Endodermal cell (in vitro differentiated cells): ENCODE measurements around the gene SYT8. TPM values are rescaled to one million over a fixed set of nuclear protein-coding genes. Genes with fewer than 3 reads are reported as not detected.

Experiments
- DNase-seq: peaks from one replicate; pipeline ENCODE4 v3.0.0-alpha.2; 2017
- H3K27ac ChIP-seq: 2 replicates; pipeline ENCODE4 v1.5.1; 2013; ENCODE audit warnings: mild to moderate bottlenecking, low read depth, low read length, moderate library complexity
- H3K27me3 ChIP-seq: 2 replicates; pipeline ENCODE4 v1.6.1; 2013; ENCODE audit warnings: mild to moderate bottlenecking, low read length, moderate library complexity; ENCODE audit not compliant: insufficient read depth, control insufficient read depth, poor library complexity, severe bottlenecking
- H3K36me3 ChIP-seq: 2 replicates; pipeline ENCODE4 v1.7.0; 2013; ENCODE audit warnings: mild to moderate bottlenecking, low read length, moderate library complexity; ENCODE audit not compliant: control insufficient read depth, insufficient read depth
- H3K4me1 ChIP-seq: one replicate; pipeline ENCODE4 v1.7.0; 2013; ENCODE audit warnings: low read length; ENCODE audit not compliant: control insufficient read depth, insufficient read depth
- H3K4me3 ChIP-seq: 2 replicates; pipeline ENCODE4 v1.5.1; 2013; ENCODE audit warnings: mild to moderate bottlenecking, low read length, moderate library complexity
- H3K9ac ChIP-seq: 2 replicates; pipeline ENCODE4 v1.6.1; 2013; ENCODE audit warnings: mild to moderate bottlenecking, low read length, moderate library complexity; ENCODE audit not compliant: poor library complexity, severe bottlenecking; ENCODE audit errors: extremely low read depth
- H3K9me3 ChIP-seq: 2 replicates; pipeline ENCODE4 v1.6.1; 2013; ENCODE audit warnings: mild to moderate bottlenecking, low read length, moderate library complexity; ENCODE audit not compliant: control insufficient read depth
- H3K27ac Mint-ChIP-seq: 2 replicates; pipeline ENCODE4 v1.8.0; 2020; ENCODE audit warnings: mixed read lengths
- H3K27me3 Mint-ChIP-seq: 2 replicates; pipeline ENCODE4 v1.8.0; 2021; ENCODE audit warnings: mild to moderate bottlenecking, mixed read lengths; ENCODE audit not compliant: insufficient read depth
- H3K36me3 Mint-ChIP-seq: 2 replicates; pipeline ENCODE4 v1.8.0; 2020; ENCODE audit warnings: low read depth, mixed read lengths
- H3K4me1 Mint-ChIP-seq: 2 replicates; pipeline ENCODE4 v1.8.0; 2020; ENCODE audit warnings: mixed read lengths
- H3K4me3 Mint-ChIP-seq: 2 replicates; pipeline ENCODE4 v1.8.0; 2020; ENCODE audit warnings: mild to moderate bottlenecking, moderate library complexity, mixed read lengths
- H3K9me3 Mint-ChIP-seq: 2 replicates; pipeline ENCODE4 v1.8.0; 2020; ENCODE audit warnings: mild to moderate bottlenecking, mixed read lengths
- WGBS, 2 experiments: methylation state at CpG; one replicate each; pipeline versions ENCODE4 v1.1.5 to v1.1.7; 2013; ENCODE audit warnings: missing lambda C conversion rate in 2 of 2, mixed read lengths in 1 of 2; ENCODE audit not compliant: insufficient coverage in 1 of 2, insufficient read length in 1 of 2; 5-methylcytosine and 5-hydroxymethylcytosine counted together
- total RNA-seq, 2 donors: library from RNA; stranded (reverse); fragmentation: NEBNext Ultra II Directional in 1 of 2; extraction: Animal tissue kit (Norgen Biotek cat#: 25700) in 1 of 2; gene quantifications; 2 replicates in 1 of 2; 3 replicates in 1 of 2; pipeline ENCODE4 v1.2.1, GENCODE V29; 2021
- TF ChIP-seq, protein P1 (sequence below): fragments of 200-600 bp; sonication (generic); conservative IDR thresholded peaks from 2 replicates; pipeline ENCODE4 v1.5.0; 2021; ENCODE audit warnings: antibody characterized with exemption, mild to moderate bottlenecking

SYT8 gene
- total RNA-seq, 2 donors from 2014 or later = not detected

DNA sequence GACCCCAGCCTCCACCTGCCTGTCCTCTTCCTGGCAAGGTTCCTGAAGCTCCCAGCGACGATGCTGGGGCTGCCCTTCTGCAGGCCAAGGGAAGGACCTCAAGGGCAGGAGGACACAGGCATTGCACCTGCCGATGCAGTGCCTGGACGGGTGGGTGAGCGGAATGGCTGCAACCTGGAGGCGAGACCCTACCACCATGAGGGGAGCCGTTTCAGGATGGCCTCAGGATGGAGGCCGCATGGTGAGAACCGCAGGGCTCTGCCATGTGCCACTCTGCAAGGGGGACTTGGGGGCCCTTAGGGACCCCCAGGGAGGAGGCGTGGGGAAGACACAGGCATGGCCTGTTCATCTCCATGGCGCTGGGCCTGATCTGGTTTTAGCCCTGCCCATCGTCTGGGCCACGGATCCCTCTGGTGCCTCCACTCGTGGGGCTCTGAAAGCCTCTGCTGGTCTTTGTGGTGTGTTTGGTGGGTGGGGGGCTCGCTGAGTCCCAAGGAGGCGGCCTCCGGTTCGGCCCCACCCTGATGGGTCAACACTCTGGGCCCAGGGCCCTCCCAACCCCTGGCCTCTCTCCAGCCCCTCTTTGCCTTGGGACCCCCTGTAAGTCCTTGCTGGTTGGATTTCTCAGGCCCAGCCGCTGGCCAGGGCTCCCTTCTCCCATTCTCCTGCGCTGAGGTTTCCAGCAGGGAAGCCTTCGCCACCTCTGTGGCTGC lies 16.8 kb downstream of the SYT8 start:
- Histone ChIP-seq H3K27me3 (no peaks in the 10 kb centered on the region), H3K4me1 (no peaks in the 10 kb centered on the region), H3K4me3 (no peak overlapping the region), H3K9ac (no peak overlapping the region), H3K9me3 (no peaks in the 10 kb centered on the region), H3K27ac (no peak overlapping the region), H3K36me3 (no peaks in the 10 kb centered on the region)
- Mint-ChIP-seq H3K36me3 (no peaks in the 10 kb centered on the region), H3K27ac (no peak overlapping the region), H3K9me3 (no peaks in the 10 kb centered on the region), H3K4me3 (no peak overlapping the region), H3K27me3 (no peaks in the 10 kb centered on the region), H3K4me1 (no peaks in the 10 kb centered on the region)
- no peak for DNase-seq
- TF ChIP-seq, protein P1, sequence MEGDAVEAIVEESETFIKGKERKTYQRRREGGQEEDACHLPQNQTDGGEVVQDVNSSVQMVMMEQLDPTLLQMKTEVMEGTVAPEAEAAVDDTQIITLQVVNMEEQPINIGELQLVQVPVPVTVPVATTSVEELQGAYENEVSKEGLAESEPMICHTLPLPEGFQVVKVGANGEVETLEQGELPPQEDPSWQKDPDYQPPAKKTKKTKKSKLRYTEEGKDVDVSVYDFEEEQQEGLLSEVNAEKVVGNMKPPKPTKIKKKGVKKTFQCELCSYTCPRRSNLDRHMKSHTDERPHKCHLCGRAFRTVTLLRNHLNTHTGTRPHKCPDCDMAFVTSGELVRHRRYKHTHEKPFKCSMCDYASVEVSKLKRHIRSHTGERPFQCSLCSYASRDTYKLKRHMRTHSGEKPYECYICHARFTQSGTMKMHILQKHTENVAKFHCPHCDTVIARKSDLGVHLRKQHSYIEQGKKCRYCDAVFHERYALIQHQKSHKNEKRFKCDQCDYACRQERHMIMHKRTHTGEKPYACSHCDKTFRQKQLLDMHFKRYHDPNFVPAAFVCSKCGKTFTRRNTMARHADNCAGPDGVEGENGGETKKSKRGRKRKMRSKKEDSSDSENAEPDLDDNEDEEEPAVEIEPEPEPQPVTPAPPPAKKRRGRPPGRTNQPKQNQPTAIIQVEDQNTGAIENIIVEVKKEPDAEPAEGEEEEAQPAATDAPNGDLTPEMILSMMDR = no peak
- WGBS, 2 experiments = 92 to 93% methylated on average over 5 to 20 of the region's 21 CpGs

DNA sequence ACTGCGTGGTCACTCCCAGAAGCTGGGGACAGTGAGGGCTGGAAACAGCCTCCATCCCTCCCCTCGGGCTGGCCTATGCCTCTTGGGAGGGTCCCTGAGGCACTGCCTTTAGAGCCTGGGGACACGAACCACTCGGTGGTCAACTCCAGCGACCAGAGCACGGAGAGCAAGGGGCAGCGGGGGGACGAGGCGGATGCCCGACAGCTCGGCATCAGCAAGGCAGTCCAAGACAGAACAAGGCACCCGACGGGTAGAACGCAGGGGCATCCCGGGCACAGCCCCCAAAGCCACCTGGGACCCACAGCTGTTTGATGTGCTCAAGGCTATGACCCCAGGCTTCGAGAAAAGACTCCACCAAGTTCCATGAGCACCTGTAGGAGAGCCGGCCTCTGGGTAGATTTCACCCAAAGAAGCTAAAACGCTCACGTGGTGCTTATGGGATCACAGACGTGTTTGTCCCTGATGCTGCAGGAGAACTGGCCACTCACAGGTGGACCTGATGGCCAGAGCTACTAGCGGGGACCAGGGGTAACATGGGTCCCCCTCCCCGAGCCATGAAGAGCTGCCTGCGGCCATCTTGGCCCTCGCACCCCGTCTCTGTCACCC lies 17.6 kb downstream of the SYT8 start:
- Histone ChIP-seq H3K9me3 (no peaks in the 10 kb centered on the region), H3K9ac (no peak overlapping the region), H3K4me3 (no peak overlapping the region), H3K27ac (no peak overlapping the region), H3K27me3 (no peaks in the 10 kb centered on the region), H3K4me1 (no peaks in the 10 kb centered on the region), H3K36me3 (no peaks in the 10 kb centered on the region)
- TF ChIP-seq, protein P1 = no peak
- H3K27me3 Mint-ChIP-seq = no peaks in the 10 kb centered on the region
- no peaks in the 10 kb centered on the region for H3K4me1 Mint-ChIP-seq
- 90 to 93% methylated on average over 20 to 23 of the region's 25 CpGs for WGBS, 2 experiments
- no peak overlapping the region for H3K27ac Mint-ChIP-seq
- no peak for DNase-seq
- no peaks in the 10 kb centered on the region for H3K9me3 Mint-ChIP-seq
- no peak overlapping the region for H3K4me3 Mint-ChIP-seq
- no peaks in the 10 kb centered on the region for H3K36me3 Mint-ChIP-seq

DNA sequence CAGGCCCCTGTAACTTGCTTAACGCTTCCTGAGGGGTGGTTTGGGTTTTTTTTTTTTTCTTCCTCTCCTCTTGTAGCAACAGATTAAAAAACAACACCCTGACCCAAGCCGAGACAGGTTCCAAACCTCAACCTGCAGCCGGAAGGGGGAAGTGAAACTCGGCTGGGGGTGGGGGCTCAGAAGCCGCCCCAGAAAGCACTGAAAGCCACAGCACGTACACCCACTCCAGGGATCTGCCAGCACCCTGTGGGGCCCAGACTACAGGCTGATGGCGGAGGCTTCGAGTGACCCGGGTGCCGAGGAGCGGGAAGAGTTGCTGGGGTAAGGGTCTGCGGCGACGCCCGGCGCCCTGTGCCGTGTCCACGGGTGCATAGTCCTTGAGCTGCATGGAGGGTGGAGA lies 18.1 kb downstream of the SYT8 start, which contains the start of gene LSP1:
TSS of gene LSP1 (plus strand) at position 208 of the 400 bp plus-strand sequence. CDS start at position 269, 61 bp downstream.
- no peak within 1 kb of the TSS for H3K4me3 ChIP-seq
- no peaks in the 10 kb centered on the region for H3K4me1 ChIP-seq
- no peaks in the 10 kb centered on the region for H3K9me3 Mint-ChIP-seq
- no peaks in the 10 kb centered on the region for H3K27me3 Mint-ChIP-seq
- no peaks in the 10 kb centered on the region for H3K36me3 ChIP-seq
- TF ChIP-seq, protein P1 = no peak
- 86 to 92% methylated on average over 16 to 17 of the region's 18 CpGs for WGBS, 2 experiments
- no peaks in the 10 kb centered on the region for H3K36me3 Mint-ChIP-seq
- no peak within 1 kb of the TSS for H3K9ac ChIP-seq
- H3K4me3 Mint-ChIP-seq = no peak within 1 kb of the TSS
- DNase-seq = no peak
- no peak within 1 kb of the TSS for H3K27ac ChIP-seq
- H3K27me3 ChIP-seq = no peaks in the 10 kb centered on the region
- no peak within 1 kb of the TSS for H3K27ac Mint-ChIP-seq
- no peaks in the 10 kb centered on the region for H3K4me1 Mint-ChIP-seq
- H3K9me3 ChIP-seq = no peaks in the 10 kb centered on the region
